Fibroblast of lung (primary cell): Measurements from ENCODE around the gene SUGCT.

Experiments used
- CTCF ChIP-seq, 2 donors: IDR thresholded peaks in 1 of 2; conservative IDR thresholded peaks in 1 of 2; 1 replicate in 1 of 2; 2 replicates in 1 of 2; pipeline ENCODE4 v1.5.1; 2011 to 2012; ENCODE audit warnings: low read length in 2 of 2, control low read depth in 1 of 2, inconsistent platforms in 1 of 2, low read depth in 1 of 2, mild to moderate bottlenecking in 1 of 2
- EZH2 ChIP-seq: IDR thresholded peaks from 2 replicates; pipeline ENCODE4 v1.5.1; 2012; ENCODE audit warnings: low read length, control low read depth, mild to moderate bottlenecking; ENCODE audit errors: missing control alignments

GRCh38 chr7:40135317-40135610, 459 bp downstream of the SUGCT start:
- TF ChIP-seq CTCF (conservative IDR thresholded peaks at IDR 0.05 in 1 of 2, IDR thresholded peaks at IDR 0.05 in 1 of 2; ENCODE audit: low read depth in 1 of 2, low read length in 2 of 2) (no peak), EZH2 (no peak)
